CD14-positive monocyte (primary cell): ENCODE results near the gene GAN. TPM values are rescaled to one million over a fixed set of nuclear protein-coding genes. Genes with fewer than 3 reads are reported as not detected.

Source experiments
- DNase-seq, 3 donors: peaks; one replicate each; pipeline ENCODE4 v3.0.0-alpha.2; 2011 to 2022
- H2AFZ ChIP-seq: 2 replicates; pipeline ENCODE4 v1.6.0; 2012; ENCODE audit warnings: mild to moderate bottlenecking, low read depth, low read length, inconsistent platforms; ENCODE audit not compliant: insufficient read depth, poor library complexity, severe bottlenecking
- H3K27ac ChIP-seq, 2 donors: 1 replicate in 1 of 2; 2 replicates in 1 of 2; pipeline ENCODE4 v1.5.1; 2012 to 2013; ENCODE audit warnings: low read length in 2 of 2, control low read depth in 1 of 2, inconsistent platforms in 1 of 2, low read depth in 1 of 2, mild to moderate bottlenecking in 1 of 2
- H3K27me3 ChIP-seq, 2 donors: one replicate each; pipeline versions ENCODE4 v1.6.0 to v1.6.1; 2011 to 2013; ENCODE audit warnings: low read length in 2 of 2; ENCODE audit not compliant: control insufficient read depth in 2 of 2, insufficient read depth in 2 of 2
- H3K36me3 ChIP-seq, 2 donors: replicated peaks in 1 of 2; 1 replicate in 1 of 2; 2 replicates in 1 of 2; pipeline versions ENCODE4 v1.5.1 to v1.6.1; 2012 to 2013; ENCODE audit warnings: low read length in 2 of 2, control low read depth in 1 of 2, inconsistent platforms in 1 of 2, mild to moderate bottlenecking in 1 of 2; ENCODE audit not compliant: insufficient read depth in 2 of 2, control insufficient read depth in 1 of 2
- H3K4me1 ChIP-seq, 2 donors: 1 replicate in 1 of 2; 2 replicates in 1 of 2; pipeline versions ENCODE4 v1.5.1 to v1.6.1; 2012 to 2013; ENCODE audit warnings: low read length in 2 of 2, control low read depth in 1 of 2, inconsistent platforms in 1 of 2, mild to moderate bottlenecking in 1 of 2, moderate library complexity in 1 of 2; ENCODE audit not compliant: insufficient read depth in 2 of 2, control insufficient read depth in 1 of 2
- H3K4me2 ChIP-seq: replicated peaks from 2 replicates; pipeline ENCODE3; 2012; ENCODE audit warnings: low read length, moderate library complexity, mild to moderate bottlenecking; ENCODE audit not compliant: poor library complexity, severe bottlenecking; ENCODE audit errors: extremely low read depth
- H3K4me3 ChIP-seq, 3 experiments: fragments of 200-600 bp in 1 of 3; sonication (generic) in 1 of 3; replicated peaks in 1 of 3; 1 replicate in 2 of 3; 2 replicates in 1 of 3; pipeline ENCODE4 v1.5.1; 2011 to 2013; ENCODE audit warnings: low read length in 3 of 3, mild to moderate bottlenecking in 3 of 3, control low read depth in 2 of 3, low read depth in 2 of 3, inconsistent platforms in 1 of 3, moderate library complexity in 1 of 3
- H3K79me2 ChIP-seq: 2 replicates; pipeline ENCODE4 v1.6.0; 2012; ENCODE audit warnings: mild to moderate bottlenecking, control low read depth, inconsistent platforms, low read length, moderate library complexity; ENCODE audit not compliant: insufficient read depth
- H3K9ac ChIP-seq: 2 replicates; pipeline ENCODE4 v1.6.0; 2017; ENCODE audit warnings: low read length, mild to moderate bottlenecking; ENCODE audit not compliant: insufficient read depth, poor library complexity, severe bottlenecking
- H3K9me3 ChIP-seq, 2 donors: replicated peaks in 1 of 2; 1 replicate in 1 of 2; 2 replicates in 1 of 2; pipeline versions ENCODE4 v1.5.1 to v1.6.1; 2012 to 2013; ENCODE audit warnings: low read length in 2 of 2, control low read depth in 1 of 2; ENCODE audit not compliant: control insufficient read depth in 1 of 2, insufficient read depth in 1 of 2
- H4K20me1 ChIP-seq: 2 replicates; pipeline ENCODE4 v1.6.0; 2012; ENCODE audit warnings: mild to moderate bottlenecking, low read length, control low read depth, moderate library complexity; ENCODE audit not compliant: insufficient read depth
- H3K27ac Mint-ChIP-seq, 7 donors: one replicate each; pipeline ENCODE4 v1.8.0; 2020; ENCODE audit warnings: mild to moderate bottlenecking in 7 of 7, mixed read lengths in 7 of 7, moderate library complexity in 6 of 7, inconsistent platforms in 2 of 7
- H3K27me3 Mint-ChIP-seq, 3 donors: one replicate each; pipeline ENCODE4 v1.8.0; 2021 to 2022; ENCODE audit warnings: low read depth in 3 of 3, mild to moderate bottlenecking in 3 of 3, mixed read lengths in 3 of 3, moderate library complexity in 3 of 3, inconsistent platforms in 1 of 3
- H3K36me3 Mint-ChIP-seq, 2 donors: one replicate each; pipeline ENCODE4 v1.8.0; 2020; ENCODE audit warnings: mixed read lengths in 2 of 2, inconsistent platforms in 1 of 2, mild to moderate bottlenecking in 1 of 2
- H3K4me1 Mint-ChIP-seq: one replicate; pipeline ENCODE4 v1.8.0; 2020; ENCODE audit warnings: mild to moderate bottlenecking, mixed read lengths
- H3K4me3 Mint-ChIP-seq, 2 donors: one replicate each; pipeline ENCODE4 v1.8.0; 2020; ENCODE audit warnings: mild to moderate bottlenecking in 2 of 2, mixed read lengths in 2 of 2, moderate library complexity in 1 of 2
- H3K9me3 Mint-ChIP-seq, 7 donors: one replicate each; pipeline ENCODE4 v1.8.0; 2020 to 2022; ENCODE audit warnings: mixed read lengths in 7 of 7, mild to moderate bottlenecking in 6 of 7, moderate library complexity in 6 of 7, inconsistent platforms in 2 of 7
- WGBS: methylation state at CpG from one replicate; pipeline ENCODE4 v1.1.5; 2013; ENCODE audit warnings: missing lambda C conversion rate; ENCODE audit not compliant: insufficient coverage; 5-methylcytosine and 5-hydroxymethylcytosine counted together
- intact Hi-C, 2 donors: fragments of 100-400 bp; cut with micrococcal nuclease; formaldehyde crosslinking; loops; one replicate each; pipeline versions ENCODE4 v1.15.0 to v1.15.1; 2023
- polyA plus RNA-seq, 3 donors: library from polyadenylated mRNA; depleted of rRNA in 1 of 3; unstranded in 2 of 3; stranded (reverse) in 1 of 3; fragments of 300-500 nt in 2 of 3; fragments of >200 nt in 1 of 3; fragmentation: Illumina TruSeq in 2 of 3; gene quantifications; 1 replicate in 2 of 3; 2 replicates in 1 of 3; pipeline ENCODE4 v1.2.3, GENCODE V29; 2012 to 2021
- TF ChIP-seq, protein P1 (sequence below): fragments of 200-600 bp; IDR thresholded peaks from one replicate; pipeline ENCODE4 v1.8.0; 2022; ENCODE audit warnings: antibody characterized with exemption, mild to moderate bottlenecking

GAN gene
- polyA plus RNA-seq, 3 donors, result 0.89 to 1.2 (median 1.0) TPM

DNA sequence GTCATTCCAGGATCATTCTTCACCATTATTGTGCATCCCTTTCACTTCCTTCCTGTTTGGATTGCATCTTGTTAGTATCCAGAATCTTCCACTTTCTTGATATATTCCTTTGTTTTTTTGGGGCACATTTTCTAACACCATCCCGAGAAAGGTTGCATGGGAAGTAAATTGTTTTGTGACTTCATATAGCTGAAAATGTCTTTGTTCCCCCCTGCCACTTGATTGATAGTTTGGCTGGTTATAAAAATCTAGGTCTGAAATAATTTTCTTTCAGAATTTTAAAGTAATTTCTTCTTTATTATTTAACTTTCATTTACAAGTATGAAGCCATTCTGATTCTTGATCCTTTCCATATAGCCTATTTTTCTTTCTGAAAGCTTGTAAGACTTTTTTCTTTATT lies 32.7 kb downstream of the GAN start:
- peaks cover 0 to 2% (median 0%) of the 10 kb centered on the region in 3 donors for H3K27me3 Mint-ChIP-seq
- no peak overlapping the region for H3K4me3 Mint-ChIP-seq
- no peak overlapping the region for H3K27ac ChIP-seq
- no peaks in the 10 kb centered on the region for H3K27me3 ChIP-seq
- peaks cover 5 to 6% of the 10 kb centered on the region in 2 donors for H3K36me3 Mint-ChIP-seq
- H4K20me1 ChIP-seq, result no peaks in the 10 kb centered on the region
- peaks cover 14 to 20% of the 10 kb centered on the region in 2 donors for H3K9me3 ChIP-seq
- H3K9me3 Mint-ChIP-seq, result peaks cover 15 to 40% (median 35%) of the 10 kb centered on the region in 7 donors
- H3K79me2 ChIP-seq, result no peaks in the 10 kb centered on the region
- DNase-seq, result no peak
- H3K4me1 Mint-ChIP-seq, result no peaks in the 10 kb centered on the region
- TF ChIP-seq, protein P1, sequence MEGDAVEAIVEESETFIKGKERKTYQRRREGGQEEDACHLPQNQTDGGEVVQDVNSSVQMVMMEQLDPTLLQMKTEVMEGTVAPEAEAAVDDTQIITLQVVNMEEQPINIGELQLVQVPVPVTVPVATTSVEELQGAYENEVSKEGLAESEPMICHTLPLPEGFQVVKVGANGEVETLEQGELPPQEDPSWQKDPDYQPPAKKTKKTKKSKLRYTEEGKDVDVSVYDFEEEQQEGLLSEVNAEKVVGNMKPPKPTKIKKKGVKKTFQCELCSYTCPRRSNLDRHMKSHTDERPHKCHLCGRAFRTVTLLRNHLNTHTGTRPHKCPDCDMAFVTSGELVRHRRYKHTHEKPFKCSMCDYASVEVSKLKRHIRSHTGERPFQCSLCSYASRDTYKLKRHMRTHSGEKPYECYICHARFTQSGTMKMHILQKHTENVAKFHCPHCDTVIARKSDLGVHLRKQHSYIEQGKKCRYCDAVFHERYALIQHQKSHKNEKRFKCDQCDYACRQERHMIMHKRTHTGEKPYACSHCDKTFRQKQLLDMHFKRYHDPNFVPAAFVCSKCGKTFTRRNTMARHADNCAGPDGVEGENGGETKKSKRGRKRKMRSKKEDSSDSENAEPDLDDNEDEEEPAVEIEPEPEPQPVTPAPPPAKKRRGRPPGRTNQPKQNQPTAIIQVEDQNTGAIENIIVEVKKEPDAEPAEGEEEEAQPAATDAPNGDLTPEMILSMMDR, result no peak
- no peak overlapping the region for H2AFZ ChIP-seq
- WGBS, result no CpG with 5 or more reads among the region's 1 CpG
- no peak overlapping the region for H3K9ac ChIP-seq
- no peak overlapping the region for H3K4me2 ChIP-seq
- no peak overlapping the region for H3K4me3 ChIP-seq
- H3K36me3 ChIP-seq, result peaks cover 0 to 7% of the 10 kb centered on the region in 2 donors
- no peaks in the 10 kb centered on the region for H3K4me1 ChIP-seq
- intact Hi-C loops, result no loop called here
- no peak overlapping the region for H3K27ac Mint-ChIP-seq

DNA sequence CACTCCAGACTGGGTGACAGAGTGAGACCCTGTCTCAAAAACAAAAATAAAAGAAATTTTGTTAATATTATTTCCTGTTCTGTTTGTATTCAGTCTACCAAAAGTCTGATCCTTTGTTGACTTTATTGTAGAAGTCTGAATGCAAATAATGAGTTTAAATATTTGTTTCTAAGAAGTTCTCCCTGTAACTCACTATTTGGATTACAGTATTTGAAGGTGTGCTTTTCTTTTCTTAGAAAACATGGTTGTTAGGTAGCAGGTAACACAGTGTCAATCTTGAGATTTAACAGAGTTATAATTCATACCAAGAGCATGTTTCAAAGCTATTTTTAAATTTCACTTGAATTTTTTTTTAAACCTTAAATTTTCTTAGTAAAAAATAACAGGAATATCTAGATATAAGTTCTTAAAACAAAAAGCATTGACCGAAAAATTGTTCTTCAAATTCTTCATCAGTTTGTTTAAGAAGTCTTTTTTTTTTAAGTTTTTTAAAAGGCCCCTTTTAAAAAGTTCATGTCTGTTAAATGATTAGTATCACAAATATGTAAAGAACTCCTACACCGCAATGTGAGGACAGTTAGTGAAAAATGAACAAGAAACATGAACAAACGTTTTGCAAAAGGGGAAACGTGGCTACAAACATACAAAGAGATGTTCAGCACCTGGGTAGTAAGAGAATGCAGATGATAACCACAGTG lies 35.0 kb downstream of the GAN start:
- intact Hi-C loops, result no loop called here
- Mint-ChIP-seq H3K27ac (no peak overlapping the region), H3K27me3 (no peaks in the 10 kb centered on the region), H3K9me3 (peaks cover 15 to 35% (median 27%) of the 10 kb centered on the region in 7 donors), H3K4me3 (no peak overlapping the region), H3K4me1 (no peaks in the 10 kb centered on the region), H3K36me3 (peaks cover 10 to 13% of the 10 kb centered on the region in 2 donors)
- TF ChIP-seq, protein P1, result no peak
- no peak overlapping the region for H2AFZ ChIP-seq
- no peak for DNase-seq
- H3K27ac ChIP-seq, result no peak overlapping the region
- peaks cover 14 to 20% of the 10 kb centered on the region in 2 donors for H3K9me3 ChIP-seq
- H3K9ac ChIP-seq, result no peak overlapping the region
- WGBS, result no CpG with 5 or more reads among the region's 4 CpGs
- H3K27me3 ChIP-seq, result no peaks in the 10 kb centered on the region
- H3K79me2 ChIP-seq, result no peaks in the 10 kb centered on the region
- no peaks in the 10 kb centered on the region for H4K20me1 ChIP-seq
- H3K4me1 ChIP-seq, result no peaks in the 10 kb centered on the region
- no peak overlapping the region for H3K4me3 ChIP-seq
- no peak overlapping the region for H3K4me2 ChIP-seq
- H3K36me3 ChIP-seq, result peaks cover 0 to 13% of the 10 kb centered on the region in 2 donors
